ENCODE measurements around the gene SLC4A5.

The SLC4A5 gene

DNA sequence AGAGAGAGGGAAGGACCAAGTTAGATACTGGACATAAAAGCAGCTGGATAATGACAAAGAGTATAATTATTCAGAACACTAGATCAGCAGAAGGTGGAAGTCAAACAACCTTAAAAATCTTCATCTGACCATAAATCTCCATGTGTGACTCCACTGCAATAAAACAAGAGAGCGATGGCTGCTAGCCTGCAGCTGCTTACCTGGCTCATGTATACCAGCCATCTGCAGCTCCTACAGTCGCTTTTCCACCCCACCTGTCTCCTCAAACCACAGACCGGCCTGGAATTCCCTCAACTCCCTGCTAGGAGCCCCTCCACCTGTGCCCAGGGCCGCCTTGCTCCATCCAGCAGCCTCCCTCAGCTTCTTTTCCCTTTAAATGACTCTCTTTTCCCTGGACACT, 64.5 kb downstream of the SLC4A5 start:
- no peak for DNase-seq

DNA sequence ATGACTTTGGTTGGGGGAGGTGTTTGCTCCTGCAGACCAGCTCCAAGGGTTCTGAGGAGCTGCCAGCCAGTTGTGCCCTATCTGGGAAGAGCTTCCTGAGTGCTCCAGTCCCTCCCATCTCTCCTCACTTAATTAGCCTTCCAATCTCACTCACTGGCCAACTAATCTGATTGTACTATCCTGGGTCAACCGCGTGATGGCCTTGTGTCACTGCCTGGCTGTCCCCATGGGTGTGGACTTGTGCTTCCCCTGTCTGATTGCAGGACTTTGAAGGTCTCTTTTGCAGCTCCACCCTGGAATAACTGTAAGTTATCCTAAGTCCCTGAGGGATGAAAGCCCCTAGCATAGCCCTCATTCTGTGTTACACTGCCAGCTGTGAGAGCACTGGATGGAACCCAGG, 65.0 kb downstream of the SLC4A5 start:
- no peak for DNase-seq

DNA sequence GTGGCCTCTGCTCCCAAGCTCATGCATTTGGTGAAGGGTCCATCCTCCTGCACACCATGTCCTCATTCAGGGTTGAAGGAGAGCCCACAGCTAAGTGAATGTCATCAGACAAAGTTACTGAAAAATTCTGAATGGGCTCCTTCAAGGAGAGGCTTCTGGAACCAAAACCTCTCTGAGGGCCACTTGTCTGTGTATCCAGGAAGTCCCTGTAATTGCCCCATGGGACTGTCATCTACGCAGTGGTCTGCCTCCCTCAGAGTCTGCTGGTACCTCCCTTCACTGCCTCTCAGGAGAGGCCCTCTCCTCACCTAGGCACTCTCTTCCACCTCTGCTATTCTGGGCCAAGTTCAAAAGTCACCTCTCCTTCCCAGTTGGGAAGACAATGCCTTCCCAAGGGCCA, 68.0 kb downstream of the SLC4A5 start:
- no peak for DNase-seq

DNA sequence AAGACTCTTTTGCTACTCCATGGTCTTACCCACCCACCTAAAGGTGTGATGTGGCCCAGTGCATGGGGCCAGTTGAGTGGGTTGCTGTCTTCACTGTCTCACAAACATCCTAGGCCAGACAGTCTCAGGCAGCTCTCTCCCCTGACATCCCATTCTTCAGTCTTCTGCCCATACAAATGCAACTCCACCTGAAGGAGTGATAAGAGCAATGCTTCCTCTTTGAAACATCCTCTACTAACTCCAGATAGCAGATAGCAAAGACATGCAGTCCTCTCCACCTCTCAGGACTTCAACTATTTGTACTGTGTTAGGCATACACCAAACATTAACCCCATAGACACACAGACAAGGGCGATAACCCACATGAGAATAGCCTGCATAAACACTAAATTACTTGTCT, 73.5 kb downstream of the SLC4A5 start:
- no peak for DNase-seq

DNA sequence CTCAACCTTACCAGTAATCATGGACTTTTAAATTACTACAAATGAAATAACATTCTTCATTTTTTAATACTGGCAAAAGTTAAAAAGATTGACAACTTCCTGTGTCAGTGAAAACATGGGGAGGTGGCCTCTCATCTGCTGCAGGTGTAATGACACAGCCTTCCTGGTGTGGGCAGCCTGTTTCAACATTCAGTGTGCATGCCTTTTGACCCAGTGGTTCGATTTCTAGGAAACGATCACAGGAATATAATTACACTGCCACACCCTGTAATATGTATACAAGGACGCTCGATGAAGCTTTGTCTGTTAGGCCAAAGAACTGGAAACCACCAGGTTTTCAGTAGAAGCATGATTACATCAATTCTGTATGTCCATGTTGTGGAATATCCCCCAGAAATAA, 76.1 kb downstream of the SLC4A5 start:
- no peak for DNase-seq

DNA sequence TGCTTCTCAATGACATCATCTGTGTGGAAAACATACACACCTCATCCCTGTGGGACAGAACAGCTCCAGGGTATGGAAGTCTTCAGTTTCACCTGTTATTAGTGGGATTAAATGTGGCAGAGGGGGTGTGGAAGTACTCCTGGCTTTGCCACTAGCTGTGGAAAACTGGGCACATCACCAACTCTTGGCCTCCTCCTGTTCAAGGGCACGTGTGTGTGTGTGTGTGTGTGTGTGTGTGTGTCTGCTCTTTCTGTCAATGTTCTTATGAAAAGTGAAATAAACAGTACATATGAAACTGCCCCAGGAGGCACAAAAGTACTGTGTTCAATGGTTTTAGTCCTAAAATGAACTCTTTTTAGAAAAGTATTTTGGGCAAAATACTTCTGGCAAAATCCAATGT, 78.9 kb downstream of the SLC4A5 start:
- no peak for DNase-seq

DNA sequence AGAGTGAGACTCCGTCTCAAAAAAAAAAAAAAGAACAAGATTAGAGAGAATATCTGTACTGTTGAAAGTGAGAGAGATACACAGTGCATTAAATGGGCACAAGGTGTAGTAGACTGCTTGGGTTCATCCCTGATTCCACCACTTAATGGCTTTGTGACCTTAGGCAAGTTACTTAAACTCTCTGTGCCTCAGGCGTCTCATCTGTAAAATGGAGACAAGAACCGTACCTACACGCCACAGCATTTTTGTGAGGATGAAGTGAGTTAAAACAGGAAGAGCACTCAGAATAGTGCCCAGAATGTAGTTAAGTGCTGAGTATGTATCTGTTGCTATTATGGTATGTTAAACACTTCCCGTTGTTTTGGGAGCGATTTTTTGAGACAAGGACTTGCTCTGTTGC, 80.5 kb downstream of the SLC4A5 start:
- no peak for DNase-seq

DNA sequence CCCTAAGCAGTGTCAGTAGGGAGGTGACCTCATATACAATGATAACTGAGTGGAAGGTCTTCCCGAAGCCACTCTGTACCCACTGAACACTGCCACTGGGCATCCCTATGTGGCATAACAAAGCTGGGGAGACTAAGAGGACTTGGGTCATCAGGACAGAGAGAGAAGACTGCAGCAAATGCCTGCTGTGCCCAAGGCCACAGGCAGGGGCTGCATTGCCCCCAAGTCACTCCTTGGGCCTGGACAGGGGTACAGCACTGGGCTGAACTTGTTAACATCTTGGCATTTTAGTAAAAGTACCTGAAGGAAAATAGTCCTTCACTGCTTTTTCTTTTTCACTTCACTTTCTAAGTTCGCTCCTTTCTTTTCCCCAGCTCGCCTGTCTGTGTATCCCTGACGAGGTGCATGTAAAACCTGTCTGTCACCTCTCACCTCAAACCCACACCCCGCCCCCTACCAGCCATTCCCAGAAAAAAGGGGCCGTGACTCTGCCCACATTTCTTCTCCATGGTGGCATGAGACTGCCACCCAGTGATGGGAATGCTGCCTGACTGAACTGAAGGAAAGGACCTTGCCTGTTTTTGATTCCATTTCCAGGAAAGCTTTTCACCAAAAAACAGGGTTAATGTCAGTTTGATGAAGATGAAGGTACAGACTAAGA, 81.9 kb downstream of the SLC4A5 start:
- DNase-seq: peak in 12 of 56 donors; percentile 1 to 16 (median 6)

DNA sequence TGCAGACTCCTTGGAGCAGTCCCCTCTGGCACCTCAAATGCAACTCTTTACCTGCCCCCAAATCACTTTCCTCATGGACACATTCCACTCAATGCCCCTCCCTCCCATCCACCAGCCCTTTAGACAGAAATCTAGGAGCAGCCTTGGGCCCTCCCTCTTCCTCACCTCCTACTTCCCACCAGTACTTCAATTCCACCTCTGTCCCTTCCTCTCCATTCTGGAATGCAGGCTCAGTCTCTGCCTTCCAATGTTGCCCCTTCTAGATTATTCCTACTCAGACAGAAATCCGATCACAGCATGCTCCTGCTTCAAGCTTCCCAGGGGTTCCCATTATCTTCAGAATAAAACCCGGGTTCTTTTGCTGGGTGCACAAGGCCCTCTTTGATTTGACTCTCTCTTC, 82.7 kb downstream of the SLC4A5 start:
- DNase-seq: no peak

DNA sequence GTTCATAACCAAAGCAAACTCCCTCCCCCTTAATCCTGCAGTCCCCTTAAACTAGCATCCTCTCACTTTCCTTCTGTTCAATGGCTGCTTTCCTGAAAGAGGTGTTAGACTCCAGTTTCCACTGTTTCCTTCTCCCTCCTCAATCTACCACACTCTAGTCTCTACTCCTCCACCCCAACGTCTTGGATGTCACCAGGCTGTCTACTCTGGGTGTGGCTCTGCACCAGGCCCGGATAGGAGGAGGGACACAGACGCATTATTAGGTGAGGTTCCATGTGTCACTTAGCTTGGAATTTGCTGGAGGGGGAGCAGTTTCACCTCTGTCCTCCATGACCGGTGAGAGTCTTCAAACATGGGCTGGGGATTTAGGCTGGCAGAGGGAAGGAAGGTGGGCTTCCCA, 83.5 kb downstream of the SLC4A5 start:
- no peak for DNase-seq

DNA sequence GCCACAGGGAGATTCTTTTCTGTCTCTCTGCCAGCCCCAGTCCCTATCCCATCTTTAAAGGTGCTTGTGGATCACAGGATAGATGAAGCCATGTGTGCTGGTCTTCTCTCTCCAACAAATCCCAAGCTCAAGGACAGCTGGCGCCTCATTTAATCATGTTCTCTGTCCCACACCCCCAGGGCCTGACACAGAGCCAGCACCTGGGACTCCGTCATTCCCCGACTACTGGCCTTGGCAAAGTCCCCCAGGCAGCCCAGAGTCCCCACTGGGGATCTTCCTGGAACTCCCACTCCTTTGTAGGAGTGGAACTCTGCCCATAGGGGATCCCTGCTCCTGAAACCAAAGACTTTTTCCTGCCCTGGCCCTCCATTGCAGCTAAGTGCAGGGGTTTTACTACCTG, 84.0 kb downstream of the SLC4A5 start:
- DNase-seq: no peak

DNA sequence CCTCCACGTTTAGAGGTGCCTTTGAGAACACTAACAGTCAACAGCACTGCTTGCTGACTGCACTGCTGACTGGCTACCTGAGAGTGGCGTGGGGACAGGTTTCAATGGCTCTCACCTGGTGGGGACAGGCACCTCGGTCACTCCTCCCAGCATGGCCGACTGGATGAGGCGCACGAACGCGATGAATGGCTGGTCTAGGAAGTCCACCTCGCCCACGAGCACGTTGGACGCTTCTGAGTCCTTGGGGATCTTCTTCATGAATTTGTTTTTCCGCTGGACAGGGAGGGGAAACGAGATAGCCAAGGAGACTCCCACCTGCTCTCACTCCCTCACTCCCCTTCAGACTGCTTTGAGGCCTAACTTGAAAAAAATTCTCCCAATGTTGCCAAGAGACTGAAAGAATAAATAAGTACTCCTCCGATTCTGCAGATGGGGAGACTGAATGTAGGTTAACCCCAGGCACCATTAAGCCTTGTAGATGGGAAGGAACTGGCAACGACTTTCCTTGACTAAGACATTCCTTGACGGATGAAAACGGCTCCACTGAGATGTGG, 87.5 kb downstream of the SLC4A5 start:
- DNase-seq: no peak

DNA sequence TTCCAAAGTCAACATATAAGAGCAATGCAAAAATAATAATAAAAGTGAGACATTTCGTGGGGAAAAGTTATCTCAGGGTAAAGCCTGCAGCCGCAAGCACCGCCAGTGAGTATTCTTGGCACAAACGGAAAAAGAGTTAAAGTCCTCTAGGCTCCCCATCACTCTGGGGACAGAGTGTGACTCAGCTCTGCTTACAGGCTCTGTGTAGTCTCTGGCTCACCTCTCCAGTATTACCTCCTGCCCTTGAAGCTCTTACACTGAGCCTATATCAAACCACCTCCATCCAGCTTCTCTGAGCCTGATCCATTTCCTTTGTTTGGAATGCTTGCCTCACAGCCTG, 89.3 kb downstream of the SLC4A5 start:
- no peak for DNase-seq

DNA sequence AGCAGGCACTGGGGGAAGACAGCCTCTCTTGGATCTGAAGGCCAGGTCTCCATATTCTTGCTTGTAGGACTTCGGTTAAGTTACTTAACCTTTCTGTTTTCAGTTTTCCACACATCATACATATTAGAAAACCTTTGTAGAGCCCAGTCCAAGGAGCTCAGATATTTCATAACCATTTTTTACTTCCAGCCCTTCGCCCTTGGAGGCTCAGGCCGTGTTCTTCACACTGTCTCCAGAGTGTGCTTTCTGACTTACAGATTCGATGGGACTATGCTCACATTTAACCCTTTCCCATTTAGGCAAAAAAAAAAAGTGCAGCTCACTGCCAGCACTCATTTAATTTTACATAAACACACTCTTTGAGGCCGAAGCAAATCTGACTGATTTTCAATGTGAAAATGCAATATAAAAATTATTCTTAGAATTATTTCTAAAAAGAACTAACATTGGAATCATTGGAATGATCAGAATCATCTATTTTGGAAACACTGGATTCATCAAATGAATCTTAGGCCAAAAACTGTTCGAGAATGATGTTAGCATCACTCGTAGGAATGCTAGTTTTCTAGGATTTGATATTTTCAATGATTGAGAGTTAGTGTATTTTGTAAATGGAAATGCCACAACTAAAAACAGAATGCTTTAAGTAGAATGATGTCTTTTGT, 89.8 kb downstream of the SLC4A5 start:
- no peak for DNase-seq

DNA sequence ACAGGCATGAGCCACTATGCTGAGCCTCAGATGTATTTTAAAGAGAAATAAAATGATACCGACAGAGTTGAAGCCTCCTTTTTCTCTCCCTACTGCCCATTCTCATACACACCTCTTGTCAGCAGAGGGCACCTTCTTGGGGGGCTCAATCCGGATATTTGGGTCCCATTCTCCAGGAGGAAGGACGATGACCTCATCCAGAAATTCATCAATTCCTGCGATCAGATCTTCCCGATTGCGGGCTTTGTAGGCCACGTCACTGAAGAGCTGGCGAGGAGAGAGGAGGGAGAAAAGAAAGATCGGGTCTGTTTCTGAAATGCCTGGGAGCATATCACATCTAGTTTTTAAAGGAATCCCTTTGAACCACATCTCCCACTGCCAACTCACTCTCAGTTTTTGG, 90.4 kb downstream of the SLC4A5 start:
- no peak for DNase-seq

DNA sequence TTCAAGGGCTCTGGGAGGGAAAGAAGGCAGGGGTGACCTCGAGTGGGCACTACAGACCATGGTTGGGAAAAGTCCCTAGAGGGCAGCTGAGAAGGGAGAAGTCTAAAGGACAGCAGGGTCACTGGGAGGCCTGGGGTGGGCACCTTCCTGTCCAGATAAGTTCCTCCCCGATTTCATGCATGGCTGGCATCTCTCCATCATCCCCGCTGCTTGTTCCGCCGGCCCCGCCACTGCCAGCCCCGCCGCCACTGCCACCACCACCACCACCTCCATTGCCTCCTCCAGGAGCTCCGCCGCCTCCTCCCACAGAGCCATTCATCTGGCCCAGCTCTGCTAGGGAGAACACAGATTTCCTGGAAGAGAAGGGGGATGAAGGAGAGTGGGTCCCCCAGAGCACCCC, 91.2 kb downstream of the SLC4A5 start:
- DNase-seq: no peak

DNA sequence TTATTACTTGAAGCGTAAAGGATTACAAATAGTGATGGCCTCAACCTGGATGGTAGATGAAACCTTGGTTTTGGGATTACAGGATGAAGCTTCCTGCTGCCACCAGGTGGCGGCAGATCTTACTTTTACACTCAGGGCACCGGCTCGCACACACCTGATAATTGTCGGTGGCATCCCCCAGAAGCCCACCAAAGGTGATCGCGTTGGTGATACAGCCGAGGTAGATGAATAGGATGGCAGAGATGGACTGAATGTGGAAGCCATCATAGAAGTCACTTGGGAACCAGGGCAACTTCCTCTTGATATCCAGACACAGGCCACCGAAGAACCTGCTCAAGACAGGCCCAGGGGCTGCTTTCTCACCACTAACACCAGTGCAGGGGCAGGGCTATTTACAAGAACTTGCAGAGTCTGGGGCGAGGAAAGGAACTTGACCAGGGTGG, 93.0 kb downstream of the SLC4A5 start:
- peak in 14 of 56 donors; percentile 0 to 37 (median 6) for DNase-seq

DNA sequence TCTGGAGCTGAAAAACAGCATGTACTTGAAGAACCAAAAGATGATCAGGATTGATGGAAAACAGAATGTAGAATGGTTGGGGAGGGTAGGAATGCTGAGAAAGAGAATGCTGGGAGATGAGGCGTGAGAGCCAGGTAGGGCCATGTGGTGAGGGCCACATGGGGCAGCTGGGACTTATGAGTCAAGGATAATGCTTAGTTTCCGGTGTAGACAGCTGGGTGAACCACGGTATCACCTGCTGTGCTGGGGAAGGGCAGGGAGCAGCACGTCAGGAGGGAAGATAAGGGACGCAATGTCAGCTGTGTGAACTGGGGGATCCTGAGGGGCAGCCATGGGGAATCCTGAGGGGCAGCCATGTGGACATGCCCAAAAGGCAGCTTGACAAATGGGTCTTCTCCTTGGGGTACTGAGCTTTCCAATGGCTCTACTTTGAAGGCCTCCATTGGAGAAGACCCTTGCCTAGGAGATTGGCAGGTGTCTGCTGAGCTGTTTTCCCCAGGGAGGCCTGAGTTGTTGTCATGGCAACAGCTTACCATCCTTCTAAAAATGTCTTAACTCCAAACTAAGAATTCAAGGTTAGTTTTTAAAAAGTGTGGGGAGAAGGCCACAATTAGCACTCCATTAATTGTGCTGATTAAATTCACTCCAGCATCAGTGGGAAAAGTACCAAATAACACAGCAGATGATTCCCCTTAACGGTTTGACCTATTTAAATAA, 93.7 kb downstream of the SLC4A5 start:
- no peak for DNase-seq

DNA sequence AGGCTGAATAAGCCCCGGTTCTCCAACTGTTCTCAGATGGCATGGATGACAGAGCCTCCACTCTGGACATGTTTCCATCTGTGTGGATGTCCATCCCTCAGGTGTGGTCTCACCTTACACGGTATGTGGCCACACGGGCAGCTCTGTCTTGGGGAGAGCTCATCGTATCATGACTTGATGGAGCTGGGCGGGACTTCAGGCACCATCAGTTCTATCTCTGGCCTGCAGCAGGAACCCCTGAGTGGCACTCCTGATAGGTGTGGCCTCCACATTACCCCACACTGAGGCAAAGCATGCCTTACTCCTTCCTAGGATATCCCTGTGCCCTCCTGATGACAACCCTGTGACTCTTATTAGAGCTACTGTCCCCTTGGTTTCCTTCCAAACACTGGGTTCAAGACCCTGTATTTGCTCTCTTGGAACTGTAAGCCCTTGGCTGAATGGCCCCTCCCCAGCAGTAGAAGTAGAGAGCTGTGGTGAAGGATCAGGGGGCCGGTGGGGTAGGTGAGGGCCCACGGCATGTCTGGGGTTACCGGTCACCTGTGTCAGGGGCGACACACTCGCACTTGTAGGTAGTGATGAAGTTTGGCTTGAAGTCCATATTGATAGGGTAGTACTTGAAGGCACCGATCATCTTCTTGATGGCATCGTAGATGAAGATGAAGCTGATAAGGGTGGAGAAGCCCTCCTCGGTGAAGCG, 96.6 kb downstream of the SLC4A5 start:
- no peak for DNase-seq

DNA sequence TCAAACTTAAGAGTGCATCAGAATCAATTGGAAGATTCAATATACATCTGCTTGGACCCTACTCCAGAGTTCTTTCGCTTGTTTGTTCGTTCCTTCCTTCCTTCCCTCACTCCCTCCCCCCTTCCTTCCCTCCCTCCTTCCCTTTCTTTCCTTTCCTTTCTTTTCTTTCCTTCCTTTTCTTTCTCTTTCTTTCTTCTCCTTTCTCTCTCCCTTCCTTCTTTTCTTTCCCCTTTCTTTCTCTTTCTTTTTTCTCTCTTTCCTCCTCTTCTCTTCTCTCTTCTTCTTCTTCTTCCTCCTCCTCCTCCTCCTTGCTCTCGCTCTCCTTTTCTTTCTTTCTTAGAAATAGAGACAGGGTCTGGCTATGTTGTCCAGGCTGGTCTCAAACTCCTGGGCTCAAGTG, 98.9 kb downstream of the SLC4A5 start:
- no peak for DNase-seq

DNA sequence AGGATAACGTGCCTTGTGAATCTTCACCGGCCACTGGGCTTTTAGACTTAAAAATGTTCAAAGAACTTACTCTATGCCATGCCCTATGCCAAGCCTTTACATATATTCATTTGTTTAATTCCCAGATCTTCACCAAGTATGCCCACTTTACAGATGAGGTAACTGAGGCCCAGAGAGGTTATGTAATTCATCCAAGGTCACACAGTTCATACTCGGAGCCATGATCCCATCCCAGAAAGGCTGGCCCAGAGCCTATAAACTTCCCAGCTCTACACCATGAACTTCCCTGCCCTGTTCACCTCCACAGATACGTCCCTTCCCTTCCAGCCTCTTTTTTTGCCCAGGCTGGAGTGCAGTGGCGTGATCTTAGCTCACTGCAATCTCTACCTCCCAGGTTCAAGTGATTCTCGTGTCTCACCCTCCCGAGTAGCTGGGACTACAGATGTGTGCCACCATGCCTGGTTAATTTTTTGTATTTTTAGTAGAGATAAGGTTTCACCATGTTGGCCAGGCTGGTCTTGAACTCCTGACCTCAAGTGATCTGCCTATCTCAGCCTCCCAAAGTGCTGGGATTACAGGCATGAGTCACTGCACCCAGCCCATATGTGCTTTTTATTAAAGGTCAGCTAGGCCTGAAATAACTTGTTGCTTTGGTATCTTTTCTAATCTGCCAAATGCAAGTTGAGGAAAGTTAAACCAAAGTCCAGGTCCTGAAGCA, 100.7 kb downstream of the SLC4A5 start:
- DNase-seq: no peak

Measured in amygdala (tissue), 56 donors.